ENCODE results near the gene EGLN3.
A peak's percentile ranks its signal among the peaks of the same experiment; 100 is the strongest.

Gene EGLN3

GRCh38 chr14:33952541-33952940 lies 1.7 kb upstream of the EGLN3 start:
- Histone ChIP-seq H3K4me1 (ENCODE audit: control insufficient read depth in 5 of 5, insufficient read depth in 5 of 5, low read length in 5 of 5) (peaks cover 0 to 20% (median 17%) of the 10 kb centered on the region in 5 donors), H3K9me3 (ENCODE audit: control insufficient read depth in 5 of 5, low read length in 5 of 5) (no peaks in the 10 kb centered on the region), H3K4me3 (ENCODE audit: low read depth in 1 of 5, low read length in 5 of 5) (no peak overlapping the region), H3K36me3 (ENCODE audit: control insufficient read depth in 5 of 5, insufficient read depth in 5 of 5, low read length in 5 of 5) (no peaks in the 10 kb centered on the region), H3K27me3 (ENCODE audit: control insufficient read depth in 5 of 5, insufficient read depth in 4 of 5, low read length in 5 of 5) (peaks cover 0 to 15% (median 12%) of the 10 kb centered on the region in 5 donors), H3K9ac (ENCODE audit: low read length in 5 of 5) (no peak overlapping the region), H3K27ac (ENCODE audit: low read depth, low read length) (no peak overlapping the region)

DNA sequence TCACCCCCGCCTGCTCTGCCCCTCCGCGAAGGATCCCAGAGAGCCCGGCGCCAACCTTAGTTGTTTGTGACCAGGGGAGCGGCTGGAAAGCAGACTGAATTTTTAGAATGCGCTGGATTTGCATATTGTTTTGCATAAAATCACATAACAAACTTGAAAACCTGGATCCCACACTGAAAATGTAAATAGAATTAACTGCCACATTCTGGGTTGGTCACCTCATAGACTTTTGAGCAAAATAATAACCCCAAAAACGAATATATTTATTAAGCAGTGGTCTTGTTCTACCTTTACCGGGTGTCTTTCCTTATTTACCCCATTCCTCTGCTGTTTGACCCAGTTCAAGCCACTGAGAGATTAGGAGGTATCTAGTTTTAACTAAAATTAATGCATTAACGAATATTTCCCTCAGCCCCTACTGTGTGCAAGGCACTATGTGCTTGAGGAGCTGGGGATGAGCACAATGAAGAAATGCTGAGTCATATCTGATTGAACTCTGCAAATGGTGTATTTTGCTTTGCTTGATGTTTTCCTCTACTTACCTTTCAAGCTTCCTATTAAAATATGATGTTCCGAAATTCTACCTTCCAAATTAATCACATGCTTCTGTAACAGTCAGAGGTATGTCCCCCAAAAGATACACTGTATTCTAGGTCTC lies 438 bp upstream of the EGLN3 start:
- Histone ChIP-seq H3K4me3 (ENCODE audit: low read depth in 1 of 5, low read length in 5 of 5) (peak overlapping the region; percentile 59 to 86 (median 76)), H3K9me3 (ENCODE audit: control insufficient read depth in 5 of 5, low read length in 5 of 5) (no peaks in the 10 kb centered on the region), H3K4me1 (ENCODE audit: control insufficient read depth in 5 of 5, insufficient read depth in 5 of 5, low read length in 5 of 5) (peaks cover 0 to 20% (median 17%) of the 10 kb centered on the region in 5 donors), H3K36me3 (ENCODE audit: control insufficient read depth in 5 of 5, insufficient read depth in 5 of 5, low read length in 5 of 5) (no peaks in the 10 kb centered on the region), H3K27ac (ENCODE audit: low read depth, low read length) (no peak overlapping the region), H3K27me3 (ENCODE audit: control insufficient read depth in 5 of 5, insufficient read depth in 4 of 5, low read length in 5 of 5) (peaks cover 0 to 15% (median 15%) of the 10 kb centered on the region in 5 donors), H3K9ac (ENCODE audit: low read length in 5 of 5) (peak overlapping the region in 2 of 5 donors; percentile 9 to 40)

GRCh38 chr14:33949411-33949893 lies 1.4 kb downstream of the EGLN3 start:
- Histone ChIP-seq H3K9me3 (ENCODE audit: control insufficient read depth in 5 of 5, low read length in 5 of 5) (no peaks in the 10 kb centered on the region), H3K27ac (ENCODE audit: low read depth, low read length) (no peak overlapping the region), H3K27me3 (ENCODE audit: control insufficient read depth in 5 of 5, insufficient read depth in 4 of 5, low read length in 5 of 5) (peaks cover 0 to 19% (median 15%) of the 10 kb centered on the region in 5 donors), H3K4me1 (ENCODE audit: control insufficient read depth in 5 of 5, insufficient read depth in 5 of 5, low read length in 5 of 5) (peaks cover 0 to 20% (median 17%) of the 10 kb centered on the region in 5 donors), H3K4me3 (ENCODE audit: low read depth in 1 of 5, low read length in 5 of 5) (peak overlapping the region in 3 of 5 donors; percentile 59 to 77 (median 71)), H3K36me3 (ENCODE audit: control insufficient read depth in 5 of 5, insufficient read depth in 5 of 5, low read length in 5 of 5) (no peaks in the 10 kb centered on the region), H3K9ac (ENCODE audit: low read length in 5 of 5) (no peak overlapping the region)

DNA sequence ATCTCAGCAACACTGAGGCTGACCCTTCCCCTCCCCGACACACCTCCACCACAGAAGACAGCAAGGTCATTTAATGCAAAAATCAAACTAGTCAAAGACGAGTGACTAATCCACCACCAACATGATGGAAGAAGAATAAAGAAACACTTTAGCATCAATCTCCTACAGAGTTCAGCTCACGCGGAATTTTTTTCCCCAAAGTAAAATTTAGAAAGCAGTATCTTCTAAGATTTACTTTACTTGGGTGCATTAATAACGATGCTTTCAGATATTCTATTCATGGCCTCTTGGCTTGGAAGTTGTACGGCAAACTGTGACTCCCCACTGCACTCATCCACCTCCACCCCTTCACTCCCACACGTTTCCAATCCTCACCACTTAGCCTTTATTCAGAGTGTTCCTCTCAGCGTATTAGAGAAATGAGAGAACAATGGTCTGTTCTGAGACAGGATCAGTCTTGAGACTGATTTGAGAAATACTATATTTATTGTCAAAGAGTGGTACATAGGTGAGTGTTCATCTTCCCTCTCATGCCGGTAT lies 1.9 kb downstream of the EGLN3 start:
- no peak overlapping the region for H3K27ac ChIP-seq (ENCODE audit: low read depth, low read length)
- no peak overlapping the region for H3K9ac ChIP-seq (ENCODE audit: low read length in 5 of 5)

GRCh38 chr14:33948145-33948868 lies 2.6 kb downstream of the EGLN3 start:
- H3K9ac ChIP-seq (ENCODE audit: low read length in 5 of 5), result no peak overlapping the region
- H3K4me3 ChIP-seq (ENCODE audit: low read depth in 1 of 5, low read length in 5 of 5), result no peak overlapping the region
- H3K4me1 ChIP-seq (ENCODE audit: control insufficient read depth in 5 of 5, insufficient read depth in 5 of 5, low read length in 5 of 5), result peaks cover 0 to 20% (median 17%) of the 10 kb centered on the region in 5 donors

More for the DNA sequence above, 1.9 kb downstream of the EGLN3 start:
- Histone ChIP-seq H3K36me3 (ENCODE audit: control insufficient read depth in 5 of 5, insufficient read depth in 5 of 5, low read length in 5 of 5) (no peaks in the 10 kb centered on the region), H3K9me3 (ENCODE audit: control insufficient read depth in 5 of 5, low read length in 5 of 5) (no peaks in the 10 kb centered on the region), H3K27me3 (ENCODE audit: control insufficient read depth in 5 of 5, insufficient read depth in 4 of 5, low read length in 5 of 5) (peaks cover 0 to 19% (median 15%) of the 10 kb centered on the region in 5 donors), H3K4me3 (ENCODE audit: low read depth in 1 of 5, low read length in 5 of 5) (no peak overlapping the region), H3K4me1 (ENCODE audit: control insufficient read depth in 5 of 5, insufficient read depth in 5 of 5, low read length in 5 of 5) (peaks cover 0 to 20% (median 17%) of the 10 kb centered on the region in 5 donors)

DNA sequence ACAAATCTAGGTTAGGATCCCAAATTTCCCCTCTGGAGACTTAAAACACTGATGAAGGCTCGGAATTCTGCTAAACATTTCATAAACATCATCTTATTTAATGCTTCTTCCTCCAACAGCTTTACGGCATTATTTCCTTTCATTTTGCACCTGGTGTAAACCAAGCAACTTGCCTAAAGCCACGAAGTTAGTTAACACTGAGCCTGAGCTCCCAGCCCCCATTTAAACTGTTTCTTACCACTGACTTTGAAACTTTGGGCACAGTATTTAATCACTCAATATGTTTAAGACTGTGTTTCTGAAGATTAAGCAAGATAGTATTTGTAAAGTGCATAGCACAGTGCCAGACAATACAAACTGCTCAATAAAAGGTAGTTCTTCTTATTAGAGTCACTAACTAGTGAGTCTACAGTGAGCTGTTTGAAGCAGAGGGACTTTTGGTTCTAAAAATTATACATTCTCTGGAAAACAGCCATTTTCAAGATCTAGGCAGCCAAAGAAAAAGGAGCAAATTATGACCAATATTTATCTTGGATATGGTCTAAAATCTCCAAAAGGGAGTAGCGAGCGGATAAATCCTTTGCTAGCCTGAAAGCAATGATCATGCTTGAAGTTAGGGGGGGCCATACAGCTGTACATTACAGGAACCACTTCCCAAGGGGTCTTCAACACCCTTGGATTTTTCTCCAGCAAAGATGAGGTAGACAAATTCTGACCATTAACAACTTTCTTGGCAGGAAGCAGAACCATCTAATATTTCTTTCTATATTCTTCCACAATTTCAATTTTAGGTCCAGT lies 4.0 kb downstream of the EGLN3 start:
- Histone ChIP-seq H3K27me3 (ENCODE audit: control insufficient read depth in 5 of 5, insufficient read depth in 4 of 5, low read length in 5 of 5) (peaks cover 0 to 19% (median 13%) of the 10 kb centered on the region in 5 donors), H3K36me3 (ENCODE audit: control insufficient read depth in 5 of 5, insufficient read depth in 5 of 5, low read length in 5 of 5) (no peaks in the 10 kb centered on the region), H3K9ac (ENCODE audit: low read length in 5 of 5) (no peak overlapping the region), H3K27ac (ENCODE audit: low read depth, low read length) (no peak overlapping the region), H3K9me3 (ENCODE audit: control insufficient read depth in 5 of 5, low read length in 5 of 5) (no peaks in the 10 kb centered on the region), H3K4me1 (ENCODE audit: control insufficient read depth in 5 of 5, insufficient read depth in 5 of 5, low read length in 5 of 5) (peaks cover 0 to 20% (median 17%) of the 10 kb centered on the region in 5 donors), H3K4me3 (ENCODE audit: low read depth in 1 of 5, low read length in 5 of 5) (no peak overlapping the region)

More at GRCh38 chr14:33948145-33948868, 2.6 kb downstream of the EGLN3 start:
- H3K36me3 ChIP-seq (ENCODE audit: control insufficient read depth in 5 of 5, insufficient read depth in 5 of 5, low read length in 5 of 5), result no peaks in the 10 kb centered on the region
- no peaks in the 10 kb centered on the region for H3K9me3 ChIP-seq (ENCODE audit: control insufficient read depth in 5 of 5, low read length in 5 of 5)
- peaks cover 0 to 19% (median 15%) of the 10 kb centered on the region in 5 donors for H3K27me3 ChIP-seq (ENCODE audit: control insufficient read depth in 5 of 5, insufficient read depth in 4 of 5, low read length in 5 of 5)
- H3K27ac ChIP-seq (ENCODE audit: low read depth, low read length), result no peak overlapping the region

DNA sequence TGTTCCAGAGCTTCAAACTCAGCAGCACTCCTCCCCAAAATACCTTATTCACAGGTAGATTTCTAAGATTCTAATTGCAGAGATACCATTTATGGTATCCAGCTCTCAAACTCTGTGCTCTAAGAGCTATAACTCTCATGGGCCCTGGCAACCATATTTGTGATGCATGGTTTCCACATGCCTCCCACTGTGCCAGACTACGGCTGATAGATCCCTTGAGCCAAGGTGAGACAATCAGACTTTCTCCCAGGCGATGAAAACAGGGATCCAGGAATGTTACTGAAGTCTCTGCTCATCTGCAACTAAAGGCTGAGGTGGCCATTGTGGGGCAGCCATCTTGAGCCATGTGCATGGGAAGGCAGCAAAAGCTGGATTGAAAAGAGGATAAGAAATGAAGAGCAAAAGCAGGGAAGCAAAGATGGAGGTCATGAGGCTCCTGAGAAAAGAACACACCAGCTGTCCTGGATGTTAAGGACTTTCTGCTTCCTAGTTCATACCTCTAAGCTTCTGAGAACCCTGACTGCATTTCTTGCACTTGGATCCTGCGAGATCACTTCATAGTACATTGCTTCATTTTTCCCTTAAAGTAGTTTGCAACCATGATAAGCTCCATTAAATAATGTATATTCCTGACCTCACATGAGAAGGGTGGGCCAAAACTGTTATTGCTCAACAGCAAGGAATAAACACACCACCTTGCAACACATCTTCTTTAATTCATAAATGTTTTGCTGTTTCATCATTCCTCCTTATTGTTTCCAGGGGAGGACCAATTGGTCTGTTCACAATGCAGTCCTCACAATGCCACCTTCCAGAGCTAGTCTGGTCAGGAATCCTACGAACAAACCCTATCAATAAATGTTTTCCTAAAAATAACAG lies 5.4 kb downstream of the EGLN3 start:
- Histone ChIP-seq H3K4me1 (ENCODE audit: control insufficient read depth in 5 of 5, insufficient read depth in 5 of 5, low read length in 5 of 5) (peaks cover 0 to 6% (median 6%) of the 10 kb centered on the region in 5 donors), H3K9me3 (ENCODE audit: control insufficient read depth in 5 of 5, low read length in 5 of 5) (no peaks in the 10 kb centered on the region), H3K4me3 (ENCODE audit: low read depth in 1 of 5, low read length in 5 of 5) (no peak overlapping the region), H3K27me3 (ENCODE audit: control insufficient read depth in 5 of 5, insufficient read depth in 4 of 5, low read length in 5 of 5) (peaks cover 0 to 17% (median 11%) of the 10 kb centered on the region in 5 donors), H3K36me3 (ENCODE audit: control insufficient read depth in 5 of 5, insufficient read depth in 5 of 5, low read length in 5 of 5) (no peaks in the 10 kb centered on the region), H3K27ac (ENCODE audit: low read depth, low read length) (no peak overlapping the region), H3K9ac (ENCODE audit: low read length in 5 of 5) (no peak overlapping the region)

- no peak overlapping the region for H3K4me3 ChIP-seq (ENCODE audit: low read depth in 1 of 5, low read length in 5 of 5)
- peaks cover 0 to 5% (median 0%) of the 10 kb centered on the region in 5 donors for H3K27me3 ChIP-seq (ENCODE audit: control insufficient read depth in 5 of 5, insufficient read depth in 4 of 5, low read length in 5 of 5)
- no peak overlapping the region for H3K27ac ChIP-seq (ENCODE audit: low read depth, low read length)
- no peak overlapping the region for H3K9ac ChIP-seq (ENCODE audit: low read length in 5 of 5)
- peaks cover 0 to 5% (median 4%) of the 10 kb centered on the region in 5 donors for H3K4me1 ChIP-seq (ENCODE audit: control insufficient read depth in 5 of 5, insufficient read depth in 5 of 5, low read length in 5 of 5)
- no peaks in the 10 kb centered on the region for H3K36me3 ChIP-seq (ENCODE audit: control insufficient read depth in 5 of 5, insufficient read depth in 5 of 5, low read length in 5 of 5)
- no peaks in the 10 kb centered on the region for H3K9me3 ChIP-seq (ENCODE audit: control insufficient read depth in 5 of 5, low read length in 5 of 5)
These were observed 7.6 kb downstream of the EGLN3 start for GRCh38 chr14:33943096-33943883.
